ENCODE results near the gene ROBO4. TPM values are rescaled to one million over a fixed set of nuclear protein-coding genes. Genes with fewer than 3 reads are reported as not detected.

The ROBO4 gene
- total and polyA plus RNA-seq, 2 donors (not counting 1 experiment from before 2014, with no cell fraction given): not detected

- no peak overlapping the region for H2AFZ ChIP-seq (ENCODE audit: insufficient read depth, low read depth, low read length, poor library complexity, severe bottlenecking)
- H3K4me1 Mint-ChIP-seq: peaks cover 8% of the 10 kb centered on the region
- no peak overlapping the region for H3K4me3 Mint-ChIP-seq
- CTCF ChIA-PET: interaction anchor here (1.0 kb wide), 1 partner anchor 17 kb away, joined by 3 read pairs; no protein-coding TSS in a partner anchor
- H3K79me2 ChIP-seq (ENCODE audit: control insufficient read depth, insufficient read depth, low read length): no peaks in the 10 kb centered on the region
- no peak overlapping the region for H3K4me3 ChIP-seq (ENCODE audit: control extremely low read depth in 1 of 5, extremely low read depth in 1 of 5, insufficient read depth in 1 of 5, low read depth in 2 of 5, low read length in 4 of 5)
- no peak overlapping the region for H3K4me2 ChIP-seq (replicated peaks; ENCODE audit: low read depth, low read length, poor library complexity, severe bottlenecking)
- peaks cover 46% of the 10 kb centered on the region for H3K27me3 Mint-ChIP-seq
- H3K27me3 ChIP-seq (replicated peaks in 1 of 4; ENCODE audit: control extremely low read depth in 1 of 4, control insufficient read depth in 3 of 4, insufficient read depth in 4 of 4, low read length in 3 of 4): peaks cover 0 to 48% (median 27%) of the 10 kb centered on the region in 4 experiments
- no peaks in the 10 kb centered on the region for H3K9me3 Mint-ChIP-seq (ENCODE audit: insufficient read depth)
- DNase-seq: no peak
- WGBS (ENCODE audit: insufficient coverage): 100% methylated on average over 2 of the region's 2 CpGs
- no peak overlapping the region for H3K27ac Mint-ChIP-seq
- POLR2A ChIA-PET: no interaction called here
- no peak overlapping the region for H3K9ac ChIP-seq (ENCODE audit: low read length)
- no peaks in the 10 kb centered on the region for H3K36me3 ChIP-seq (replicated peaks in 1 of 2; ENCODE audit: control extremely low read depth in 1 of 2, control insufficient read depth in 1 of 2, extremely low read depth in 1 of 2, insufficient read depth in 2 of 2, low read length in 1 of 2)
- H3K9me3 ChIP-seq (ENCODE audit: control extremely low read depth in 1 of 3, control insufficient read depth in 2 of 3, insufficient read depth in 1 of 3, low read length in 2 of 3): peaks cover 0 to 6% (median 2%) of the 10 kb centered on the region in 3 donors
- no peak overlapping the region for H3K27ac ChIP-seq (ENCODE audit: low read length in 2 of 2)
- intact Hi-C loops (cut with micrococcal nuclease): no loop called here
- no peaks in the 10 kb centered on the region for H4K20me1 ChIP-seq (ENCODE audit: control insufficient read depth, insufficient read depth, low read length, poor library complexity, severe bottlenecking)
- TF ChIP-seq CTCF (IDR thresholded peaks at IDR 0.05) (no peak), EZH2 (IDR thresholded peaks at IDR 0.05; ENCODE audit: borderline replicate concordance, insufficient read depth, low read depth, low read length, poor library complexity, severe bottlenecking) (no peak)
- H3K4me1 ChIP-seq (ENCODE audit: control insufficient read depth in 2 of 2, insufficient read depth in 2 of 2, low read length in 2 of 2): peaks cover 5 to 7% of the 10 kb centered on the region in 2 donors
- no peak for ATAC-seq (ENCODE audit: low read depth)
Observed at GRCh38 chr11:124859171-124859570, 38.5 kb downstream of the ROBO4 start.

DNA sequence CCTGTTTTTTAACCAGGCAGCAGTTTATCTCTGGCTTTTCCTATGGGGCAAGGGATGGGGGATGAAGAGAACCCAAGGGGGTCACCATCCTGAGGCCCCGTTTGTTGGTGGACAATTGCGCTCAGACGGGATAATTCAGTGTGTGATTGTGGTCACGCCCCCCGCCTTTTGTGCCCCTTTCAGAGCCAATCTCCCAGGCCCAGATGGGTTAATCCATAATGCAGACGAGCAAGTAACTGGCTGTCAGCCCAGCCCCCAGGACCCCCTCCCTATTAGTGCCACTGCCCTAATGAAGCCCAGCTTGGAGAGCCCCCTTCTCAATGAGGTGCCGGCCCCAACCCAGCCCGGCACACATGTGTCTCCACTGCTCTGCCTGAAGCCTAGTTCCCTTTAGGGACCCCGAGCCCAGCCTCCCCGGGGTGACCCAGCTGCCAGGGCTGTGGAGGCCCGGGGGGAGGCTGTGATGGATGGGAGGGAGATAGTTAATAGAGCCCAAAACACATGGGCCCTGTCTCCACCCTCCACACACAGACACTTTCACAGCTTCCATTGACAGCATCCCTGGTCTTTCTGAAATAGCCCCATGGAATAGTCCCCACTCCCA lies 51.5 kb downstream of the ROBO4 start:
- ATAC-seq (ENCODE audit: low read depth) (no peak), DNase-seq (no peak)
- H2AFZ ChIP-seq (ENCODE audit: insufficient read depth, low read depth, low read length, poor library complexity, severe bottlenecking): no peak overlapping the region
- H3K4me2 ChIP-seq (replicated peaks; ENCODE audit: low read depth, low read length, poor library complexity, severe bottlenecking): no peak overlapping the region
- H3K36me3 ChIP-seq (replicated peaks in 1 of 2; ENCODE audit: control extremely low read depth in 1 of 2, control insufficient read depth in 1 of 2, extremely low read depth in 1 of 2, insufficient read depth in 2 of 2, low read length in 1 of 2): no peaks in the 10 kb centered on the region
- H3K27ac ChIP-seq (ENCODE audit: low read length in 2 of 2): no peak overlapping the region
- H3K79me2 ChIP-seq (ENCODE audit: control insufficient read depth, insufficient read depth, low read length): no peaks in the 10 kb centered on the region
- peaks cover 83% of the 10 kb centered on the region for H3K27me3 Mint-ChIP-seq
- H3K27ac Mint-ChIP-seq: no peak overlapping the region
- H3K9me3 ChIP-seq (ENCODE audit: control extremely low read depth in 1 of 3, control insufficient read depth in 2 of 3, insufficient read depth in 1 of 3, low read length in 2 of 3): peaks cover 0 to 4% (median 0%) of the 10 kb centered on the region in 3 donors
- peaks cover 0 to 69% (median 56%) of the 10 kb centered on the region in 4 experiments for H3K27me3 ChIP-seq (replicated peaks in 1 of 4; ENCODE audit: control extremely low read depth in 1 of 4, control insufficient read depth in 3 of 4, insufficient read depth in 4 of 4, low read length in 3 of 4)
- no peaks in the 10 kb centered on the region for H4K20me1 ChIP-seq (ENCODE audit: control insufficient read depth, insufficient read depth, low read length, poor library complexity, severe bottlenecking)
- no peaks in the 10 kb centered on the region for H3K9me3 Mint-ChIP-seq (ENCODE audit: insufficient read depth)
- no peak overlapping the region for H3K4me3 Mint-ChIP-seq
- WGBS (ENCODE audit: insufficient coverage): 31% methylated on average over 8 of the region's 11 CpGs
- peaks cover 0 to 15% of the 10 kb centered on the region in 2 donors for H3K4me1 ChIP-seq (ENCODE audit: control insufficient read depth in 2 of 2, insufficient read depth in 2 of 2, low read length in 2 of 2)
- H3K9ac ChIP-seq (ENCODE audit: low read length): no peak overlapping the region
- TF ChIP-seq EZH2 (IDR thresholded peaks at IDR 0.05; ENCODE audit: borderline replicate concordance, insufficient read depth, low read depth, low read length, poor library complexity, severe bottlenecking): no peak
- POLR2A ChIA-PET: no interaction called here
- CTCF ChIA-PET: interaction anchor here (1.2 kb wide), 1 partner anchor 8 kb away, joined by 4 read pairs; no protein-coding TSS in a partner anchor
- no peak overlapping the region for H3K4me3 ChIP-seq (ENCODE audit: control extremely low read depth in 1 of 5, extremely low read depth in 1 of 5, insufficient read depth in 1 of 5, low read depth in 2 of 5, low read length in 4 of 5)
- no peaks in the 10 kb centered on the region for H3K4me1 Mint-ChIP-seq
- intact Hi-C loops (cut with micrococcal nuclease): no loop called here
